GM18511 (cell line): Measurements from ENCODE around the gene RPIA.
"Not testable (repeated sequence)": the region's sequence is repeated elsewhere in the genome, so short reads cannot be mapped to it uniquely, and the experiment has no call there.

Experiments
- ATAC-seq: cut with Tn5 transposase; IDR thresholded peaks from one replicate; pipeline ENCODE4 v1.9.1; 2021; ENCODE audit warnings: mild to moderate bottlenecking, moderate library complexity; ENCODE audit not compliant: unreplicated experiment

Gene RPIA

DNA sequence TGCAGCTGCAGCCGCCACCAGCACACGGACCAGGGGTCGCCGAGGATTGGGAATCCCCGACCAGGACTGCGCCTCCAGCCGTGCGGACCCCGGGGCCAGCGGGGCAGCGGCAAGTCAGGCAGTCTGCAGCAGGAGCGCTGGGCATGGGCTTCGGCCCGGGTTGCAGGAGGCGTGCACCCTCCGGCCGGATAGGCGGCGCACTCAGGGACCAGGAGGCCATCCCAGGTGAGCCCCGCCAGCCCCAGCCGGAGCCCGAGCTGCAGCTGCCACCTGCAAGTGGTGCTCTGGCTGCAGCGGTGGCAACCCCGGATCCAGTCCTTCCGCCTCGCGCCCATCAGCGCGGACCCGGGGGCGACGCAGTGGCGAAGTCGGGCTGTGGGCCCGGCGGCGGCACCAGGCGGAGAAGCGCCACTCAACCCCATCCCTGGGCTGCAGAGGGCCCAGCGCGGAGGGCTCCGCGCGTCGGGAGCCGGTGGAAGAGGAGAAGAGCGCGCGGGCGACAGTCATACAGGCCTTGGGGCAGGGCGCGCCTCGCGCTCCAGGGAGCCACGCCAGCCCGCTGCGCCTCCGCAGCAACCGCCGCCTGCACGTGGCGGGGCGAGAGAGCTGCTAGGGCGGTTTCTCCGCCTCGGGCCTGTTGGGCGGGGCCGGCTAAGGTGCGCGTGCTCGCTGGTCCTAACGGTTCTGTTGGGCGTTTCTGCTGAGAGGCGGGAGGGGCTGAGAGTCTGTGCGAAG is 73.8 kb downstream of the RPIA start:
- peak; percentile 85 for ATAC-seq

DNA sequence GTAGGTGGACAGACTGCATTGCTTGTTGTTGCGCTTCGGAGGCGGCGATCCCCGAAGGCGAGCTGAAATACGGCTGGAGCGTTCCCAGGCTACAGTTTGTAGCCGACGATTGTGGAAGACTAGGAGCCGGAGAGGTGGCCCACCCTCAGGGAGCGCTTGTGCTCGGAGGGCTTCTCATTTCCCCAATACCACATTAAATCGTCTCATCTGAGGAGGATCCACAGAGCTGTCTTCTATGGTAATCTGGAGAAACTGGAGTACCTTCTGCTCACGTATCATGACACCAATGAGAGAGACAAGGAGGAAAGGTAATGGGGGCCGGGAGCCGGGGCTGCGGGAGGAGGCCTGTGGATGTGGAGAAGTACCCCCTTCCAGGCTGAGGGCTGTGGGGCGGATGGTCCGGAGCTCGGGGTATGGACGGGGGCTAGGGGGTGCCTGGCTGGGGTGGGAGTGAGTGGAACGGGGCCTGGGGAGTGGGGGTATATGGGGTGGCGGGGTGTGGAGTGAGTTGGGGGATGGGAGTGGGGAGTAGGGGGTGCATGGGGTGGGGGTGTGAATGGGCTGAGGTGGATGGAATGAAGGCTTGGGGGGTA is 74.5 kb downstream of the RPIA start:
- not testable (repeated sequence) for ATAC-seq

DNA sequence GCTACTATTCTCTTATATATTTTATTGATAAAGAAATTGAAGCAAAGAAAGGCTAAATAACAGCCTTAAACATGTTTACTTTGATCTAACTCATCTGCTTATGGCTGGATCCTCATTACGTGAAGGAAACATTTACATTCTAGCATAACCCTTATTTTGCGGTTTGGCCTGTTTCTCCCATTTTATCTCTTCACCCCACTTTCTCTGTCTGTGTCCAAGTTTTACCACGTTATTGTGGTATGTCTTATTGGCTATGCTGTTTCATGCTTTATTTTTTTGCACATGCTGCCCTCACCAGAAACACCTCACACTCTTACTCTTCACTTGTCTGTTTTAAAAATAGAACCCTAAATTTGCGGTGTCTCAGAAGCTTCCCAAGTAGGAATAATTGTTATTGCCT is 78.5 kb downstream of the RPIA start:
- ATAC-seq = no peak

DNA sequence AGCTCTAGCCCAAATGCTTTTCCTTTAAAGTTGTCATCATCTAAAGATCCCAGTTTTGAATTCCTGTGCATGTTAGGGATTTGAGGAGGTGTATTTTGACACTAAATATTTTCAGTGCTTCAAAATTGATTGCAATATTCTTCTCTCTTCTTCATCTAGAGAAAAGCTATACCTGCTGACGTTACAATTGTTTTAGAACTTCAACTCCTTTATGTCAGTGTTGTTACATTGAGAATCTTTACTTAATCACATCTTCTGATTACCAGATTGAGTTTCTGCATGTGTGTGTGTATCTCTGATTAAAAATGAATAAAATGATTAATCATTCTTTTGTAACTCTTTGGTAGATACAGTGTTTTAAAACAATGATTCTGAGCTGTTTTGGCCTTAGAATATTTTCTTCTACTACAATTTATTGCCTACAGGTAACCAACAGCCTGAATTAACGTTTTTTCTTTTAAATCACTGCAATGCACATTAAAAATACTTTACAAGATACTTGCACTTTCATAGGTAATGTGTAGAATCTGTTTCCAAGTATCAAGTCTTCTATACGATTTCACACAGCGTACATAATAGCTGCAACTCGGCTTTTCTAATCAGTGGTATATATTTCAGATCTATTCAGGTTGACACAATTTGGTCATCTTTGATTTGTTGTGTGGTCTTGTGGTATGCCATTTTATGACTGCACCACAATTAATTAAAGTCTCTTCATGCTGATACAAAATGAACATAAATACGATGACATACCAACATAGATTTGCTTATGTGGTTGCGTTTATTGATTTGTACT is 82.0 kb downstream of the RPIA start:
- ATAC-seq = not testable (repeated sequence)

DNA sequence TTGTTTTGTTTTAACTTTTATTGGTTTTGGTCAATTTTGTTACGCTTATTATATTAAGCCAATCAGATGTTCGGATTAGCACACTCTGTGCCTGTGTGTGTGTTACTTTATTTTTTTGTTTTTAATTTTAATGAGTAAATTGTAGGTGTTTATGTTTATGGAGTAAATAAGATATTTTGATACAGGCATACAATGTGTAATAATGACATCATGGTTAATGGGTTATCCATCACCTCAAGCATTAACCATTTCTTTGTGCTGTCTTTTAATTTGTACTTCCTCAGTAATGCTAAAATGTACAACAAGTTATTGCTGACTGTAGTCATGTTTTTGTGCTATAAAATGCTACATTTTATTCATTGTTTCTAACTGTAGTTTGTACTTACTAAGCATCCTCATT is 97.7 kb downstream of the RPIA start:
- ATAC-seq = not testable (repeated sequence)

DNA sequence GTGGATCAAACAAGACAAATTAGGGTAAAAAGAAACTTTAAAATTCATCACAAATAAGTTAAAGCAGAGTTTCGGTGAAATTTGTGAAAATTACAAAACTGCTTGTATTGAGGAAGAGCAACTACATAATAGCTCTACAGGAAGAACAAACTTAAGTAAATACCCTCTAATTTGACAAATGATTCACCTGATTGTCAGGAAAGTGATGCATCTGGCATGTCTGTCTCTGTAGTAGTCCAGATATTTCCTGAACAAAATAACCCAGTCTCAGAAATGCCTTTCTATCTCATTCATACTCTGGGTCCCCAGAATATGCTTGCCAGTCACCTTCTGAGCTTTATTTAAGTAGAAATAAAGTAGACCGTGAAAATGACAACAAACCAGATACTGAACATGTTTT is 104.5 kb downstream of the RPIA start:
- not testable (repeated sequence) for ATAC-seq

DNA sequence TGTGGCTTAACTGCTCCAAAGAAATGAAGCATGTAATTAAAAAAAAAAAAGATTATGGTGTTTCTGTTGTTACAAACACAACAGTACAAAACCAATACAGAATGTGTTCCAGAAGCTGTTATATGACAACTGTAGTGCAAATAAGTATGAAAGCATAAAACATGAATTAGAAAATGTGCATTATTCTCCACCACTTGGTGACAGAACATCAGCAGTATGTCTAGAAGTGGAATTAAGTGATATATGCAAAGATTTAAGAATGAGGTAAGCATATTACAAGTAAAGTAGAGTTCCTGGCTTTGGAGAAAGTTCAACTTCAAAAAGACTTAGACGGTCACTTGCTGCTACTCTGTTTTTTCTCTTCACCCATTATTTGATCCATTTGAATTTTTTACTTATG is 105.0 kb downstream of the RPIA start:
- not testable (repeated sequence) for ATAC-seq

DNA sequence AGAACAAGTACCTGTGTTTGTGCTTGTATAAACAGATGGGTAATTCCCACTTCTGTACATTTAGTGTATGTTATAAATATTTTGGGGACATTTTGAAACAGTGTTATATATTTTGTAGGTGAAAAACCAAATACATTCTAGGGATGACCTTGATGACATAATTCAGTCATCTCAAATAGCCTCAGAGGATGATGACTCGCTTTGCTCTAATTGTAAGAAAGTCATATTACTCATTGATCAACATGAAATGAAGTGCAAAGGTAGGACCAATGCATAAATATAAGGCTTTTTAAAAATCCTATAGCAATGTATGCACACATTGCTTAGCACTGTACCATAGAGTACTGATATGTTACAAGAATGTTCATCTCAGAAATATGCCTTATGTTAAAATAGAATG is 105.7 kb downstream of the RPIA start:
- ATAC-seq = not testable (repeated sequence)
